SK-N-SH treated with all-trans-retinoic acid at 6 μM for 48 hours (cell line): ENCODE results near the gene NOS3.

Experiments used
- ATAC-seq: fragments of 200-7000 bp; cut with Tn5 transposase; 3 replicates; pipeline ENCODE4 v1.9.1; 2020; ENCODE audit warnings: mild to moderate bottlenecking, moderate library complexity
- ARNTL ChIP-seq: fragments of 450-650 bp; formaldehyde crosslinking; IDR thresholded peaks from 2 replicates; pipeline ENCODE4 v1.5.0; 2020; ENCODE audit warnings: low read depth, mild to moderate bottlenecking, moderate library complexity, borderline replicate concordance
- CREB5 ChIP-seq: fragments of 250-450 bp; sonication (Bioruptor Pico); IDR thresholded peaks from 2 replicates; pipeline ENCODE4 v1.5.1; 2020; ENCODE audit warnings: low read depth, mild to moderate bottlenecking, moderate library complexity
- CSDC2 ChIP-seq: fragments of 250-450 bp; sonication (Bioruptor Pico); IDR thresholded peaks from 2 replicates; pipeline ENCODE4 v1.5.0; 2020; ENCODE audit warnings: mild to moderate bottlenecking, moderate library complexity
- CSRNP3 ChIP-seq: fragments of 250-450 bp; sonication (Bioruptor Pico); IDR thresholded peaks from 2 replicates; pipeline ENCODE4 v1.5.1; 2021; ENCODE audit warnings: mild to moderate bottlenecking, moderate library complexity
- ESRRG ChIP-seq: fragments of 250-450 bp; sonication (Bioruptor Pico); IDR thresholded peaks from 2 replicates; pipeline ENCODE4 v1.6.1; 2021; ENCODE audit warnings: mild to moderate bottlenecking
- GLIS3 ChIP-seq: fragments of 250-450 bp; sonication (Bioruptor Pico); IDR thresholded peaks from 2 replicates; pipeline ENCODE4 v1.5.0; 2020; ENCODE audit warnings: mild to moderate bottlenecking, moderate library complexity
- ISL1 ChIP-seq: fragments of 250-450 bp; sonication (Bioruptor Pico); IDR thresholded peaks from 2 replicates; pipeline ENCODE4 v2.1.2; 2022; ENCODE audit warnings: mild to moderate bottlenecking, moderate library complexity
- OSR1 ChIP-seq: fragments of 250-450 bp; sonication (Bioruptor Pico); IDR thresholded peaks from 2 replicates; pipeline ENCODE4 v1.8.0; 2022; ENCODE audit warnings: moderate library complexity, mild to moderate bottlenecking, inconsistent platforms
- PATZ1 ChIP-seq: fragments of 250-450 bp; sonication (Bioruptor Pico); IDR thresholded peaks from 2 replicates; pipeline ENCODE4 v1.8.0; 2020; ENCODE audit warnings: mild to moderate bottlenecking, moderate library complexity, borderline replicate concordance
- POU6F1 ChIP-seq: fragments of 250-450 bp; sonication (Bioruptor Pico); IDR thresholded peaks from 2 replicates; pipeline ENCODE4 v1.8.0; 2021; ENCODE audit warnings: low read depth, mild to moderate bottlenecking, moderate library complexity, borderline replicate concordance
- PPARA ChIP-seq: fragments of 250-450 bp; sonication (Bioruptor Pico); IDR thresholded peaks from 2 replicates; pipeline ENCODE4 v1.5.0; 2020; ENCODE audit warnings: mild to moderate bottlenecking, borderline replicate concordance
- SNAI2 ChIP-seq: fragments of 250-450 bp; sonication (Bioruptor Pico); IDR thresholded peaks from 2 replicates; pipeline ENCODE4 v1.5.0; 2020; ENCODE audit warnings: mild to moderate bottlenecking, moderate library complexity
- TCF4 ChIP-seq: fragments of 250-450 bp; sonication (Bioruptor Pico); IDR thresholded peaks from 2 replicates; pipeline ENCODE4 v1.8.0; 2021; ENCODE audit warnings: mild to moderate bottlenecking, moderate library complexity, borderline replicate concordance
- TOX ChIP-seq: fragments of 250-450 bp; sonication (Bioruptor Pico); IDR thresholded peaks from 2 replicates; pipeline ENCODE4 v1.8.0; 2021; ENCODE audit warnings: mild to moderate bottlenecking, moderate library complexity, borderline replicate concordance
- TSHZ2 ChIP-seq: fragments of 250-450 bp; sonication (Bioruptor Pico); IDR thresholded peaks from 2 replicates; pipeline ENCODE4 v1.5.0; 2020; ENCODE audit warnings: mild to moderate bottlenecking, moderate library complexity
- ZFP3 ChIP-seq: fragments of 250-450 bp; sonication (Bioruptor Pico); IDR thresholded peaks from 2 replicates; pipeline ENCODE4 v1.5.0; 2020; ENCODE audit warnings: mild to moderate bottlenecking, moderate library complexity
- ZFP30 ChIP-seq: fragments of 450-650 bp; formaldehyde crosslinking; IDR thresholded peaks from 2 replicates; pipeline ENCODE4 v1.5.0; 2022; ENCODE audit warnings: mild to moderate bottlenecking, moderate library complexity
- ZNF565 ChIP-seq: fragments of 450-650 bp; formaldehyde crosslinking; conservative IDR thresholded peaks from 2 replicates; pipeline ENCODE4 v1.5.0; 2020; ENCODE audit warnings: low read depth, mild to moderate bottlenecking, moderate library complexity
- ZNF70 ChIP-seq: fragments of 450-650 bp; formaldehyde crosslinking; IDR thresholded peaks from 2 replicates; pipeline ENCODE4 v1.5.0; 2020; ENCODE audit warnings: mild to moderate bottlenecking, moderate library complexity
- ZNF8 ChIP-seq: fragments of 450-650 bp; formaldehyde crosslinking; IDR thresholded peaks from 2 replicates; pipeline ENCODE4 v1.5.0; 2020; ENCODE audit warnings: mild to moderate bottlenecking, moderate library complexity

The NOS3 gene

GRCh38 chr7:151057989-151058780 lies 67.4 kb downstream of the NOS3 start:
- peak; percentile 91 for ATAC-seq
- TF ChIP-seq CREB5 (CRISPR knock-in tag) (0 out of 2 replicates have a peak, but pooled peaks have one; percentile 23), ZNF565 (CRISPR knock-in tag) (no peak), CSRNP3 (CRISPR knock-in tag) (peak; percentile 52; the same call in 1 of the 2 replicates), CSDC2 (CRISPR knock-in tag) (0 out of 2 replicates have a peak, but pooled peaks have one; percentile 51), ZFP3 (peak; percentile 52; the same call in 1 of the 2 replicates), ISL1 (CRISPR knock-in tag) (no peak)

GRCh38 chr7:151058781-151059366 lies 68.1 kb downstream of the NOS3 start:
- no peak for ATAC-seq
- no peak for TF ChIP-seq ZNF565 (CRISPR knock-in tag)

- ATAC-seq = peak; percentile 12
- TF ChIP-seq TSHZ2 (CRISPR knock-in tag) (peak; percentile 40; the same call in 1 of the 2 replicates), SNAI2 (CRISPR knock-in tag) (peak; percentile 81; the same call in 1 of the 2 replicates), PATZ1 (CRISPR knock-in tag) (peak; percentile 73; the same call in 1 of the 2 replicates), PPARA (no peak), ZNF565 (CRISPR knock-in tag) (no peak)
Observed at GRCh38 chr7:151059367-151060112, 68.7 kb downstream of the NOS3 start, which contains the start of gene SLC4A2. Gene SLC4A2 (plus strand): TSS chr7:151059589. CDS start chr7:151061988, 2,399 bp downstream.

- ATAC-seq = peak; percentile 2; the same call in 2 of the 3 replicates
- TF ChIP-seq ZNF70 (CRISPR knock-in tag) (no peak), ESRRG (no peak), ISL1 (CRISPR knock-in tag) (no peak), CSDC2 (CRISPR knock-in tag) (no peak), PATZ1 (CRISPR knock-in tag) (no peak), ARNTL (CRISPR knock-in tag) (no peak), GLIS3 (CRISPR knock-in tag) (no peak), TCF4 (no peak), CREB5 (CRISPR knock-in tag) (no peak), ZFP30 (CRISPR knock-in tag) (no peak), ZNF565 (CRISPR knock-in tag) (no peak), POU6F1 (CRISPR knock-in tag) (no peak), TOX (CRISPR knock-in tag) (no peak), OSR1 (CRISPR knock-in tag) (no peak), ZFP3 (no peak), ZNF8 (CRISPR knock-in tag) (no peak)
Observed at GRCh38 chr7:151060113-151060415, 69.2 kb downstream of the NOS3 start.
